ENCODE data around the gene ASCC1.

- TF ChIP-seq EZH2 (IDR thresholded peaks at IDR 0.05; ENCODE audit: insufficient read depth, poor library complexity, severe bottlenecking) (no peak), EZH2phosphoT487 (IDR thresholded peaks at IDR 0.05; ENCODE audit: insufficient read depth, low read depth) (no peak)
Measured at GRCh38 chr10:72134785-72135767, 81.0 kb downstream of the ASCC1 start.

Measured in GM23248 (cell line).